Stimulated activated CD8-positive, alpha-beta memory T cell treated with anti-CD3 and anti-CD28 coated beads, Interleukin-15, amount 100 ng/mL, for 4 hours (primary cell): Measurements from ENCODE around the gene ABCA8.

ENCODE experiments used
- DNase-seq, 2 donors: peaks; one replicate each; pipeline ENCODE4 v3.0.0-alpha.2; 2020; ENCODE audit warnings: low read depth in 2 of 2

Gene ABCA8

DNA sequence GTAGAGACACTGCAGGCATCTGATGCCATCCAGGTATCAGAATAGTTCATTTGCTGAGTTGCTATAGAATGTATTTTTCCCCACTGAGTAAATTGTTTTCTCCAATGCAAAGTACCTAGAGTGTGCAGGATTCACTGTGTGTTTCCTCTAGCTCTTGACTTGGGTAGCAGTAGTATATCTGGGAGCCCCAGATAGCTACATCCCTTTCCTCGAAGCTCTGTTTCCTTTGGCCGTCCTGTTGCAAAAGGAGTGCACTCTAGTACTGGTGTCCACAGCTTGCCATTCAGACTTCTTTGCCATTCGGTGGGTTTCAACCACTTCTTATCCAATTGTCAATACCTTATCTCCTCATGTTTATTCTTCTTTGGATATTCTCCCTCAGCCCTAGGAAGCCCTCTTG, 12.8 kb downstream of the ABCA8 start:
- no peak for DNase-seq

DNA sequence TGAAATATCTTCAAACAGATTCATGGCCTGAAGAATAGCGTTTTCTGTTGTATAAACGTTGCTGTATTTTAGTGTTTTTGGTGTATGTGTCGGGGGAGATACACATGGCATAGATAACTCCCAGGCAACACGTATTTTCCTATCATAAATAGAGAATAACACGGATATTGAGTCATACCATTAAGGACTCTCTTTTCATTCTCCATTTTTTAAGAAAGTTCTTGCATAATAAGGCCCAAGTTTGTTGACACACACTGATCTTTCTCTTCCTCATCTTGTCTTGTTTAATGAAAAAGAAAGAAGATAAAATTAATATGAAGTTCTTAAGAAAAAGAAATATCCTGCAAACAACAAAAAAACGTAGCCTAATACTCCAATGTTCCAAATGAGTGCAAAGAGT, 13.4 kb downstream of the ABCA8 start:
- no peak for DNase-seq

- DNase-seq: no peak
These were observed 16.0 kb downstream of the ABCA8 start for GRCh38 chr17:68939195-68939594.

DNA sequence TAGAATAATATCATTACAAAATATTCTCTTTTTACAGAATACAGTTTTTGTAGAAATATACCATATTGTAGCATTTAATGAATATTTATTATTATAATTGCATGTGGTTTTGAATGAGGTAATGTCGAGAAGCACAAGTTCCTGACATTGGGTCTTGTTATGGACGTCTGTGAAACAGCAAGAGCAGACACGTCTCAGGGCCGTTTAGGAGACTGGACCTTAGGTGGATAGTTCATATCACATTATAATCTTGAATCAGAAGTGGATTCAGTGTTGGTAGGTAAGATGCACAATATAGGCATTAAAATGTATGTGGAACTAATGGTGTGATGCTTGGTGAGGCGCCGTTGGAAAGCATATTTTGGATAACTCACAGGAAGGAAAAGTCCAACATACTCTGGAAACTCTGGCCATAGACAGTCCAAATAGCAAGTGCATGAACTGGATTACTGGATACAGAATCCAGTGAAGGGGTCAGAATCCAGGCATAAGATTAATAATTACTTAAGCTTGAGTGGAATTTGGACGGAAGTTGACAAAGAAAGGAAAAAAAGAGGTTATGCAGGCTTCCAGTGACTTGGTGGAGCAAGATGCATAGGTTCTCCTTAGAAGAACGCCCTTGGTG, 17.2 kb downstream of the ABCA8 start:
- no peak for DNase-seq

DNA sequence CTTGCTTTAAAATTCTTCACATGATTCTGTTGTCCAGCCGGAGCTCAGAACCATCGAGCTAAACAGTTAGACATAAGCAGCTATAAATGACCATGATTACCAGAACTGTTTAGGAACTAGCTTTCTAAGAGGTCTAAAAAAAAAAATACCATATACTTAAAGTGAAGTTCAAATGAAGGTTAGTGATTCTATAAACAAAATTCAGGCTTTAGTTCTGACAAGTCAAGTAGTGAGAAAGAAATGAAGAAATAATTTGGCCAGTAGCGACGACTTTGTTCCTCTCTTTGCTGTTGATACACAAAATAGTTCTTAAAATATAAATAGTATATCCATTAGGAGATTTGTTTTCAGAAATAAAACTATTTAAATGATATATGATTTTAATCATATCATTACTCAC, 27.7 kb downstream of the ABCA8 start:
- no peak for DNase-seq

DNA sequence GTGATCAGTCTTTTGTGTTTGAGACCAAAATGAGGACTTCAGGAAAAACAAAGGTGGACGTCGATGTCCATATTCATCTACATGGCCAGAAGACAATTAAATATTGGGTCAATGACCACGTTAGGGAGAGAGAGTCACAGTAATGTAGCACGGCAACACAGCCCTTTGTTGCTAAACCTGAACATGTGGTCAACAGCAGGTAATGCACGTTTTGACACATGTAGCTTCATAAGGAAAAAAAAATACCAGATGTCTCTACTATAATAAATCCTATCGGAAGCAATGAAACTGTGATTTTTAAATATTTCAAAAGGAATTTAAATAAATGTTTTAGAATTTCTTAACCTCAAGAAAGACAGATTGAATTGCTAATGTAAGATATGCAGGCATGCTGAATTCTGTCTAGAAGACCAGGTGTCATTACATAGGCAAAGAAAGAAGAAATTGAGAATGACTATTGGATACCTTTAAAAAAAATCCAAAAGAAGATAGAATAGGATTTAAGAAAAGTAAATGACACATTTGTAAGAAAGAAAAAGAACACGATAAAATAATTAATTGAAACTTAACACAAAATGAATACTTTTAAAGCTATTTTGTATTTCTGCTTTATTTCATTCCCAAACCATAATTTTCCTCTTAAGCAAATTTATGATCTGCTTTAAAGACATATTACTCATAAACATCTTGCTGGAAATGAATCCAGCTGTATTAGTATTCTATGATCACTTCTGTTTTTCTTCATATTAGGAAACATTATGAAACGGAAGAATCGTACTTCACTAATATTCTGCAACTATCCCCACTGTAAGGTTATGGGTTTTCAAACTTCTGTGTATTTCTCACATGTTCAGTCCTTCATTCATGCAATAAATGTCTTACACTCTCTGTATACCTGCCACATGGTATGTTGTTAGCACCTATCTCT, 30.1 kb downstream of the ABCA8 start:
- DNase-seq: no peak

DNA sequence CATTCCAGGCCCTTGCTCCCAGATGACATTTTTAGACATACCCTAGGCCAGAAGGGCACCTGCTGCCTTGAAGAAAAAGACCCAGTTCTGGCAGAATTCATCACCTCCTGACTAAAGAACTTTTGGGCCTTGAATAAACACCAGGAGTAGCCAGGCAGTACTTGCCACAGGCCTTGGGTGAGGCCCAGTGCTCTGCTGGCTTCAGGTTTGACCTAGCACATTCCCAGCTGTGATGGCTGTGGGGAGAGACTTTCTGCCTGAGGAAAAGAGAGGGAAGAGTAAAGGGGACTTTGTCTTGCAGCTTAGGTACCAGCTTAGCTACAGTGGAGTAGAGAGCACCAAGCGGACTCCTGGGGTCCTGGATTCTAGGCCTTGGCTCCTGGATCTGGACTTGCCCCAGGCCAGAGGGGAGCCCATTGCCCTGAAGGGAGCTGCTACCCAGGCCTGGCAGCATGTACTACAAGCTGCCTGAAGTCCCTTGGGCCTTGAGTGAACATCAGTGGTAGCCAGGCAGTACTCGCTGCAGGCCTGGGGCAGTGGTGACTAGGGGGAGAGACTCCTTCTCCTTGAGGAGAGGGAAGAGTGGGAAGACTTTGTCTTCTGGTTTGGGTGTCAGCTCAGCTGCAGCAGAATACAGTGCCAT, 44.3 kb downstream of the ABCA8 start:
- DNase-seq: no peak

GRCh38 chr17:68910251-68910705, 44.9 kb downstream of the ABCA8 start:
- DNase-seq: no peak

DNA sequence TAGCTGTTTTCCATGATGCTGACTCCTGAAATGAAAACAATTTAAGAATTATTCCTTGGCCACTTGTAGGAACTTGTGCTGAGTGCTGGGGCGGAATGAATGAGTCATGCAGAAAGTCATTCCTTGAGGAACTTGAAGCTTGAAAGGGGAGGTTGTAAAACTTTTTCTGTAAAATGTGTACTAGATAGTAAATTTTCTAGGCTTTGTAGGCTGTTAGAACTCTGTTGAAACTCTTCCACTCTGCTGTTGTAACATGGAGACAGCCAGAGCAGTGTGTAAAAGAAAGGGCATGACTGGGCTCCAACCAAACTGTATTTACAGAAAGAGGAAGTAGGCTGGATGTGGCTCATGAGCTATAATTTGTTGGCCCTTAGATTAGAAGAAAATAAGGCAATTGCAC, 46.1 kb downstream of the ABCA8 start:
- no peak for DNase-seq

- no peak for DNase-seq
These were observed 47.1 kb downstream of the ABCA8 start for GRCh38 chr17:68908045-68908444.

- DNase-seq: no peak
These were observed 48.6 kb downstream of the ABCA8 start for GRCh38 chr17:68906638-68907037.

DNA sequence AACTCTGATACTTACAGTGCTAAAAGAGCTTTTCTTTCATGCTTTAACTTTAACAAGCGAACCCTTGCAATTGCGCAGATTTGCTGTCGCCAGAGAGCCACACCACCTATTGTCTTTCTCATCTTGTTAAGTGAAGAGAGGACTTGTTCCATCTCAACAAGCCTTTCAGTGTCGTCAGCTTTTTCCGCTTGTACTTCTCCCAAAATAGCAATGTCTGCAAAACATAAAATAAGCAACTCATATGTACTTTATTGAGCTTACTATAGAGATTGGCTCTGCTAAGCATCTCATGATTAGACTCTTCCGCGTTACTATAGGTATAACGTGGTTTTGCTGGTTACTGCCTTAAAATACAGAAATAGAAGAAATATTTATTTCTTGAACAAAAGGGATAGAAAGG, 51.9 kb downstream of the ABCA8 start:
- DNase-seq: no peak

DNA sequence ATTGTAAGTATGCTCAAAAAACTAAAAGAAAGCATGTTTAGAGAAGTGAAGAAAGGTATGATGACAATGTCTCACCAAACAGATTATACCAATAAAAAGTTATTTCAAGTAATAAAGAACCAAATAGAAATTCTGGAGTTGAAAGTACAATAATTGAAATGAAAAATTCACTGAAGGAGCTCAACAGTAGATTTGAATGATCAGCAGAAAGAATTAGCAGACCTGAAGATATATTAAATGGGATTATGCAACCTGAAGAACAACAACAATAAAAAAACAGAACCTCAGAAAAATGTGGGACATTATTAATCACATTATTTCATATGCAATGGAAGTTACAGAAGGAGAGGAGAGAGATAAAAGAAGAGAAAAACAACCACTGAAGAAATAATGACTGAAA, 57.6 kb downstream of the ABCA8 start:
- no peak for DNase-seq

DNA sequence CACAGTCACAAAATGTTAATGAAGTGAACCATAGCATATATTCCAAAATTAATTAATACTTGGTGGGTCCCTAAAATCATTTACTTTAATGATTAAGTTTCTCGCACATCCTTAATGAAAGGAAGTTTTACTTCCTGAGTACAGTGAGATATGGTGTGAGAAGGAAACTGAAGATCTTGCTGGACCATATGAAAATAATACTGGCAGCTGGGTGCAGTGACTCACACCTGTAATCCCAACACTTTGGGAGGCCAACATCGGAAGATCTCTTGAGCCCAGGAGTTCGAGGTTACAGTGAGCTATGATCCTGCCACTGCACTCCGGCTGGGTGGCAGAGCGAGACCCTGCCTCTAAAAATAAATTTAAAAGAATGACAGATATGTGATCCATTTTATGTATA, 62.5 kb downstream of the ABCA8 start:
- DNase-seq: no peak

DNA sequence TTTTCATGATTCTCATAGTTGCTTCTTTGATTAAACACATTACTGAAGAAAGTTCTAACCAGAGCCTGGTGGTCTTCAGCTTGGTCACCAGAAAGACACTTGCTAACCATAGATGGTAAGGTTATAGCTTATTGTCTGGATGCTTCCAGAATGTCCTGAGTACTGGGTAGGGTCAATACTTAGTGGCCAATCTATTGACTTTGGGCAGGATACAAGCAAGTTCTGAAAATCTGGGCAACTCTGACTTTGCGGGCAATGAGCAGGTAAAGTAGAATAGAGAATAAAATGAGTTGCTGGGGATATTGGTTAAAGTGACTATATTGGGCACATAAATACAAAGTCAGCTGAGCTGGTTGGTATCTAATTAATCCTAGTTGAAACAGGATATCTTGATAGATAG, 63.0 kb downstream of the ABCA8 start:
- DNase-seq: no peak

DNA sequence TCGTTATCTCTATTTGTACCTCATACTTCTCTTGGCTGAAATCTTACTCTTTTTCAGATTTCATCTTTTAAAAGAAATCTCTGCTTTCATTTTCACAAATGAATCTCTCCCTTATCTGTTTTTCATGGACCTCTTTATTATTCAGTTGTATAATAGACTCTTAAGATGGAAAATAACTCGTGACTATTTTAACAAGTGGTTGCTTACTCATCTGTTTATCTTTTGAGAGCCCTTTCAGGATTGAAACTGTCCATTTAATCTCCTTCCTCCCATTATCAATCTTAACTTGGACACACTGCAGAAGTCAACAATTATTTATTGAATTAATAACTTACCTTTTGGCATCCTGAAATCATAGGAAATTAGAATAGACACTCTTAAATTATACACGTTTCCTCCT, 68.8 kb downstream of the ABCA8 start:
- no peak for DNase-seq

DNA sequence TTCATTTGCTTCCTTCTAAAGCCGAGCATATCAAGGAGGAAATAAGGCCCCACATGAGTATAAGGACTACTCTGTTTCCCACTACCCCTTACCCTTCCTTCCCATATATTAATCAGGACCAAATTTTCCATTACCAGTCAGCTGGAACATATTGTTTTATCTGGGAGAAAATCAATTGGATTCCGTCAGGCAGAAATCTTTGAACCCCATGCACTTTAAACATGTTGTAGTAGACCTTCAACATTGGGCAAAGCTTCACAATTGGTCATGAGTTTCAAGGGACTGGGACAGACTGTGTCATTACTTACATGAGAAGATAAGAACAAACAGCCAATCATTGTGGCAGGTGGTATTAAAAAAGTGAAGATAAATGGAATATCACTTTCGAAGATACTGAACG, 70.3 kb downstream of the ABCA8 start:
- DNase-seq: no peak

- DNase-seq: no peak
These were observed 76.8 kb downstream of the ABCA8 start for GRCh38 chr17:68878226-68878885.

DNA sequence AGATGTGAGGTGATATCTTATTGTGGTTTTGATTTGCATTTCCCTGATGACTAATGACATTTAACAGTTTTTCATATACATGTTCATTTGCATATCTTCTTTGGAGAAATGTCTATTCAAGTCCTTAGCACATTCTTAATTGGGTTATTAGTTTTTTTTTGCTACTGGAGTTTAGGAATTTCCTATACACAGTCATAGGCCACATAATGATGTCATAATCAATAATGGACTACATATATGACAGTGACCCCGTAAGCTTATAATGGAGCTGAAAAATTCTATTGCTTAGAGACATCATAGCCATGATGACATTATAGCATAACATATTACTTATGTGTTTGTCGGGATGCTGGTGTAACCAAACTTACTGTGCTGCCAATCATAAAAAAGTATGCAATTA, 83.7 kb downstream of the ABCA8 start:
- DNase-seq: no peak

GRCh38 chr17:68870976-68871375, 84.2 kb downstream of the ABCA8 start:
- DNase-seq: no peak

- no peak for DNase-seq
These were observed 84.9 kb downstream of the ABCA8 start for GRCh38 chr17:68870161-68870826.

- DNase-seq: no peak
These were observed 86.5 kb downstream of the ABCA8 start for GRCh38 chr17:68868708-68869107.
